ENCODE data around the gene PLCG1.

The PLCG1 gene

DNA sequence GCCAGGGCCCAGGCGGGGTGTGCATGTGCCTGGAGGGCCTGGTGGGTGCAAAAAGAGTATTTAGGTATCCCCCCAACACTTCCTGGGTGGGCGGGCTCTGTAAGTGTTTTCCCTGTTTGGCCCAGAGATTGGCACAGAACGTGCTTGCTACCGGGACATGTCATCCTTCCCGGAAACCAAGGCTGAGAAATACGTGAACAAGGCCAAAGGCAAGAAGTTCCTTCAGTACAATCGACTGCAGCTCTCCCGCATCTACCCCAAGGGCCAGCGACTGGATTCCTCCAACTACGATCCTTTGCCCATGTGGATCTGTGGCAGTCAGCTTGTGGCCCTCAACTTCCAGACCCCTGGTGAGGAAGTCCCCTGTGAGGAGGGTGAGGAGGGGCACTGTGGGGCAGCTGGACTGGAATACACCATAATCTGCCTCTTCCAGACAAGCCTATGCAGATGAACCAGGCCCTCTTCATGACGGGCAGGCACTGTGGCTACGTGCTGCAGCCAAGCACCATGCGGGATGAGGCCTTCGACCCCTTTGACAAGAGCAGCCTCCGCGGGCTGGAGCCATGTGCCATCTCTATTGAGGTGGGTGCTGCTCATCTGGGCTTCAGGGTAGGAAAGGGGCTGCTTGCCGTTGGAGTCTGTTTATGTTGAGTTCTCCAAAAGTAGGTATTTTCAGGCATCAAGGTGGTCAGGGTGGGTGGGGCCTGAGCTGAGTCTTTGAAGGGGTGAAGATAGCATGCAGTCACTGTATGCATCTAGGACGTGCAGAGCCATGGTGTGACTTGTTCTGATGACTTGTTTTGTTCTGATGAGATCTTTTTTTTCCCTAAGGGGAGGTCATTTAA lies 35.2 kb downstream of the PLCG1 start:
- peak; percentile 33 for DNase-seq (ENCODE audit: low read depth)
- TF ChIP-seq, protein P1, sequence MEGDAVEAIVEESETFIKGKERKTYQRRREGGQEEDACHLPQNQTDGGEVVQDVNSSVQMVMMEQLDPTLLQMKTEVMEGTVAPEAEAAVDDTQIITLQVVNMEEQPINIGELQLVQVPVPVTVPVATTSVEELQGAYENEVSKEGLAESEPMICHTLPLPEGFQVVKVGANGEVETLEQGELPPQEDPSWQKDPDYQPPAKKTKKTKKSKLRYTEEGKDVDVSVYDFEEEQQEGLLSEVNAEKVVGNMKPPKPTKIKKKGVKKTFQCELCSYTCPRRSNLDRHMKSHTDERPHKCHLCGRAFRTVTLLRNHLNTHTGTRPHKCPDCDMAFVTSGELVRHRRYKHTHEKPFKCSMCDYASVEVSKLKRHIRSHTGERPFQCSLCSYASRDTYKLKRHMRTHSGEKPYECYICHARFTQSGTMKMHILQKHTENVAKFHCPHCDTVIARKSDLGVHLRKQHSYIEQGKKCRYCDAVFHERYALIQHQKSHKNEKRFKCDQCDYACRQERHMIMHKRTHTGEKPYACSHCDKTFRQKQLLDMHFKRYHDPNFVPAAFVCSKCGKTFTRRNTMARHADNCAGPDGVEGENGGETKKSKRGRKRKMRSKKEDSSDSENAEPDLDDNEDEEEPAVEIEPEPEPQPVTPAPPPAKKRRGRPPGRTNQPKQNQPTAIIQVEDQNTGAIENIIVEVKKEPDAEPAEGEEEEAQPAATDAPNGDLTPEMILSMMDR (IDR thresholded peaks at IDR 0.05; ENCODE audit: low read length, missing control alignments): no peak
- H3K4me3 ChIP-seq (replicated peaks; ENCODE audit: low read depth, low read length): no peak overlapping the region

DNA sequence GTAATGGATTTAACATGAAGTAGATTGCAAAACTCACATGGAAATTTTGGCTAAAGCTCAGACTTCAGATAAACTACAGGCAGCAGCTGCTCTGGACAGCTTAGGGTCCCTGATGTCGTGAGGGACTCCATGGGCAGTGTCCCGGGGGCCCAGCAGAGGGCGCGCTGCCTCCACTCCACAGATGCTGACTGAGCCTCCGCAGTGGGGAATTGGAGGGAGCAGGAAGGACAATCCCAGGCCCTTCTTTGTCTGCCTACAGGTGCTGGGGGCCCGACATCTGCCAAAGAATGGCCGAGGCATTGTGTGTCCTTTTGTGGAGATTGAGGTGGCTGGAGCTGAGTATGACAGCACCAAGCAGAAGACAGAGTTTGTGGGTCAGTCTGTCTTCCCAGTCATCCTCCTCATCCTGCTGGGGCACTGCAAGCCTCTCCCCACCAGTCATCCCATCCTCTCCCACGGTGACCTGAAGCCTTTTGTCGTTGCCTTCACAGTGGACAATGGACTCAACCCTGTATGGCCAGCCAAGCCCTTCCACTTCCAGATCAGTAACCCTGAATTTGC lies 35.9 kb downstream of the PLCG1 start:
- peak; percentile 88 for DNase-seq (ENCODE audit: low read depth)
- TF ChIP-seq, protein P1 (IDR thresholded peaks at IDR 0.05; ENCODE audit: low read length, missing control alignments): peak; percentile 96
- H3K4me3 ChIP-seq (replicated peaks; ENCODE audit: low read depth, low read length): no peak overlapping the region

GRCh38 chr20:41173791-41174341 lies 36.5 kb downstream of the PLCG1 start:
- no peak overlapping the region for H3K4me3 ChIP-seq (replicated peaks; ENCODE audit: low read depth, low read length)
- TF ChIP-seq, protein P1 (IDR thresholded peaks at IDR 0.05; ENCODE audit: low read length, missing control alignments): no peak
- no peak for DNase-seq (ENCODE audit: low read depth)

- TF ChIP-seq, protein P1 (IDR thresholded peaks at IDR 0.05; ENCODE audit: low read length, missing control alignments): no peak
- no peak overlapping the region for H3K4me3 ChIP-seq (replicated peaks; ENCODE audit: low read depth, low read length)
- DNase-seq (ENCODE audit: low read depth): no peak
Measured at GRCh38 chr20:41174373-41174772, 37.0 kb downstream of the PLCG1 start.

- H3K4me3 ChIP-seq (replicated peaks; ENCODE audit: low read depth, low read length): no peak overlapping the region
- no peak for DNase-seq (ENCODE audit: low read depth)
- TF ChIP-seq, protein P1 (IDR thresholded peaks at IDR 0.05; ENCODE audit: low read length, missing control alignments): no peak
Measured at GRCh38 chr20:41174782-41175181, 37.4 kb downstream of the PLCG1 start.

- no peak for DNase-seq (ENCODE audit: low read depth)
- TF ChIP-seq, protein P1 (IDR thresholded peaks at IDR 0.05; ENCODE audit: low read length, missing control alignments): no peak
- H3K4me3 ChIP-seq (replicated peaks; ENCODE audit: low read depth, low read length): no peak overlapping the region
Measured at GRCh38 chr20:41175201-41175651, 37.9 kb downstream of the PLCG1 start.
